Renal cortical epithelial cell (primary cell): ENCODE results near the gene IDNK. TPM values are rescaled to one million over a fixed set of nuclear protein-coding genes. Genes with fewer than 3 reads are reported as not detected.
"Not testable (repeated sequence)": the region's sequence is repeated elsewhere in the genome, so short reads cannot be mapped to it uniquely, and the experiment has no call there.

ENCODE experiments used
- DNase-seq: peaks from one replicate; pipeline ENCODE4 v3.0.0-alpha.2; 2011; ENCODE audit warnings: low read depth
- total RNA-seq: library from RNA; depleted of rRNA; stranded (reverse); fragments of >200 nt; gene quantifications from 2 replicates; pipeline ENCODE4 v1.2.3, GENCODE V29; 2014

IDNK gene
- 4.6 and 11.5 TPM in 2 replicates for total RNA-seq

DNA sequence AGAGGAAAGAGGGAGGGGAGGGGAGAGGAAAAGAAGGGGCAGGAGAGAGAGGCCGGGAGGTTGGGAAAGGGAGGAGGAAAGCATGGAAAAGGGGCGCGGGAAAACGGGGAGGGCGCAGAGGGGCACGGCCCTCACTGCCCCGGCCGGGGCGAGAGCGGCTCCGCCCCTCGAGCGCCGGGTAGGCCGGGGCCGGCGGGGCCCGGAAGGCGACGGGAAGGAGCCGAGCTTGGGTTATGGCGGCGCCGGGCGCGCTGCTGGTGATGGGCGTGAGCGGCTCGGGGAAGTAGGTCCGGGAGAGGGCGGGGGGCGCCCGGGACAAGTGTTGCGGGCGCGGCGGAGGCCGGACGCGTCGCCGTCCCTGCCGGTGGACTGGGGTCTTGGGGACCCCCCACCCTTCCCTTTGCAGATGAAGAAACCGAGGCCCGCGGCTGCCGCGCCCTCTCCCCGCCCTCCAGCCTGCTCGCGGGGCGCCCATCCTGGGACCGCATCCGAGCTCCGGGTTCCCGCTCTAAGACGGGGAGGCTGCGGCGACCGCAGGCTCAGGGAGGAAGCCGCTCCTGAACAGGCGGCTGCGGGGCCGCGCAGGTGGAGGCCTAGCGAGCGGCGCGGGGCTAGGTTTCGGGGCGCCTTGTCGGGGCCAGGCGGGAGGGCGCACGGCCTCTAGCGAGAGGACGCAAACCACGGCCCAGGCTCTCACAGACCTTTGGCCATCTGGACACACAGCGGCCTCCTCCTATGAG, at the start of gene IDNK:
IDNK (plus strand) TSS at position 205 of the 740 bp plus-strand sequence; CDS start at position 234, 29 bp downstream.
- no peak for DNase-seq

GRCh38 chr9:83574482-83574881, 48.5 kb upstream of the IDNK start:
- no peak for DNase-seq

- peak; percentile 88 for DNase-seq
Observed at GRCh38 chr9:83582029-83582428, 40.9 kb upstream of the IDNK start.

GRCh38 chr9:83583151-83584014, 39.6 kb upstream of the IDNK start:
- peak; percentile 61 for DNase-seq

DNA sequence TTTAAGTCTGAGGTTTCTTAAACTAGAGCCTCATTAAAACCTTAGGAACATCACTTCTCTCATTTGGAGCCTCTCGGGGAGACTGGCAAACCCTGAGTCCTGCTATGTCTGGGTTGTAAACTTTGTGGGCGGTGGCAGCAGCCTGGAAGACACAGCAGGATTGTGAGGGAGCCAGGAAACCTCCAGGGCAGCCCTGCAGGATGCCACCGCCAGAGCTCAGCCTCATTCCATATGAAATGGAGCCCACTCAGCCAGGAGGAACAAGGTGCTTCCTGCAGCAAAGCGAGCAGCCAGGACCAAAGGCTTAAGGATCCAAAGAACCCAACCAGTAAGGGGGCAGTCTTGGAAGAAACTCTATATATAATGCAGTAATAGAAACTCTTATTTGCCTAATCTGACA, 37.9 kb upstream of the IDNK start:
- DNase-seq, result no peak

DNA sequence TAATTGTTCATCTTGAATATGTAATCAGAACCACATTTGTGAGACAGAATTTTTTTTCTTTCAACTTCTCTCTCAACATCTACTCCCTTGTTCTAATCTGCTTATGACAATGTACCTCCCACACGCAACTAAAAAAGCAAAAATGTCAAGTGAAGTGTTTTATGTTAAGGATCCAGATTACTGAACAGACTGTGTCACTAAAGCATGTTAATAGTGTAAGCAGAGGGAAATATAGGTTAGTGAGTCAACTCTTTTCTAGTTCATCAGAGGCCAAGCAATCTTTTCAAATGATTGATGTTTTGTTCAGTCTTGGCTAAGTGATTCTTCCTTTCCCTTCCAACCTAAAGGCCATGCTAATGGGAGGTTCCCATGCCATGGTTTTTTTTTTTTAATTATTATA, 34.7 kb upstream of the IDNK start:
- DNase-seq, result no peak

DNA sequence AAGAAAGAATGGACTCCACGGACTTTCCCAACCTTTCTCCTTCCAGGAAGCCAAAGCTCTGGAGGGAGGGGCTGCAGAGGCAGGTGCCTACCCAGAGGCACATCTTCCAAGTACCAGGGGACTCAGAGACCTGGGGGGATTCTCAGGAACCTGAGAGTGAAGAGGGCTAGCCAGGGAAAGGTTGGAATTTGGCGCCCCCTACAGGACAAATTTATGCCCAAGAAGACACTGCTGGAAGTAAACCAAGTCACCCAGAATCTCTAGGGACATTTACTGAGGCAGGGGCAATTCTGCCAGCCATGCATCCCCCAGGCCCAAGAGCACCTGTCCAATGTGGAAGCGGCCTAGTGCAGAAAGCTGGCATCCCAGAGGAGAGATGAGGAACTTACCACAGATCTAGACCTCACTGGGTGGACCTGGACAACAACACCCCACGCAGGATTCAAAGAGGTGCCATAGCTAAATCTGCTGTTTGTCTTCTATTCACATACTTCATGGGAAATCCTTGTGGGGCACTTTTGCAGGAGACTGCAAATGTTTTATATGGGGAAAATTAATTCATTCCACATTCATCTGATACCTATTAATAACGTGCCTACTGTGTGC, 25.9 kb upstream of the IDNK start:
- DNase-seq, result peak; percentile 19

DNA sequence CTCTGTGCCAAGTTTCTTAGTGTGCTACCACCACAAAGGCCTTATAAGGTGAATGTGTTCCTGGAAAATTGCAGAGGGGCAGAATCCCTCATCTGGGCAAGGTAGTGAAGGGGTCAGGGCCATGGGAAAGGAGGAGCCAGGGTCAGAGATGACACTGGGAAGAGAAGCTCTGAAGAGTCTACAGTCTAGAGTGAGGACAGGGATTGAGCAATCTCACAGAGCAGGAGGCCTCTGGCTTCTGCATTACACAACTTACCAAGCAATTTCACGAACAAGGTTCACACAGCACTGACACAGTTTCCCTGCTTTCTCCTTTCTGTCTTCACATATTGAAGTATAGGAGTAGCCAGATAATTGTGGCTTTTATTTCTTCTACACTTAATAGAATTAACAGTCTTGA, 24.5 kb upstream of the IDNK start:
- DNase-seq, result peak; percentile 67

GRCh38 chr9:83599071-83599470, 23.9 kb upstream of the IDNK start:
- DNase-seq, result no peak

DNA sequence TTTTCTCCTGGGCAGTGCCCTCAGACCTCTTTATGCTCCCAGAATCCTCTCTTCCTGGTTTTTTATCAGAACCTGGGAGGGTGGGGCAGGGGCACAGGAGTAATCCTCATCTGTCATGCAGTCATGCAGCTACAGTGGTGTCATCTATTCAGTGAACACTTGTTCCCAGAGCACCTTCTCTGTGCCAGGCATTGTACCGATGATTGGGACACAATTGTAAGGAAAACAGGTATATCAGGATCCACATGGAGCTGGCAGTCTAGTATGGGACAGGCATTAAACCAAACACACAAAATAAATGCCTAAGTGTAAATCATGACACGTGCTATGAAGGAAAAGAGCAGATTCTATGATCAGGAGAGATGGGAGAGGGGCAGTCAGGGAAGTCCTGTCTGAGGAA, 21.5 kb upstream of the IDNK start:
- DNase-seq, result no peak

- DNase-seq, result not testable (repeated sequence)
Observed at GRCh38 chr9:83607620-83608019, 15.3 kb upstream of the IDNK start.

DNA sequence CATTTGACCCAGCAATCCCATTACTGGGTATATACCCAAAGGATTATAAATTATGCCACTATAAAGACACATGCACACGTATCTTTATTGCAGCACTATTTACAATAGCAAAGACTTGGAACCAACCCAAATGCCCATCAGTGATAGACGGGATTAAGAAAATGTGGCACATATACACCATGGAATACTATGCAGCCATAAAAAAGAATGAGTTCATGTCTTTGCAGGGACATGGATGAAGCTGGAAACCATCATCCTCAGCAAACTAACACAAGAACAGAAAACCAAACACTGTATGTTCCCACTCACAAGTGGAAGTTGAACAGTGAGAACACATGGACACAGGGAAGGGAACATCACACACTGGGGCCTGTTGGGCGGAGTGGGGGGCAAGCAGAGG, 9.6 kb upstream of the IDNK start:
- not testable (repeated sequence) for DNase-seq

DNA sequence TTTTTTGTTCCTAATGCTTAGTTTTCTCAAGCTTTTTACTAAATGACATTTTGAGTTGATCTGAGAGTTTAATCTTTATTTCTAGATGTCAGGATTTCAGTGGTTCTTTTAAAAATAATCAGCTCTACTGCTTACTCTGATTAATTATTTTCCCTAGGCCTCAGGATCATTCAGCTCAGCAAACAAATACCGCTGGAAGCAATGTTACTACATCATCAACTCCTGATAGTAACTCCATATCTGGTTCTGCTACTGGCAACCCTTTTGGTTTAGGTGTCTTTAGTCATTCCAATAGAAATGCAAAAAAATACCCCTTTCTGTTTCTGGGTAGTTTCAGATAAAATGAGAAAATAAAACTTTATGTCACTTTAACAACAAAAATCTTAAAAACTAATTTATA, 5.6 kb upstream of the IDNK start:
- DNase-seq, result no peak

GRCh38 chr9:83620841-83621636, 1.9 kb upstream of the IDNK start:
- peak; percentile 58 for DNase-seq

DNA sequence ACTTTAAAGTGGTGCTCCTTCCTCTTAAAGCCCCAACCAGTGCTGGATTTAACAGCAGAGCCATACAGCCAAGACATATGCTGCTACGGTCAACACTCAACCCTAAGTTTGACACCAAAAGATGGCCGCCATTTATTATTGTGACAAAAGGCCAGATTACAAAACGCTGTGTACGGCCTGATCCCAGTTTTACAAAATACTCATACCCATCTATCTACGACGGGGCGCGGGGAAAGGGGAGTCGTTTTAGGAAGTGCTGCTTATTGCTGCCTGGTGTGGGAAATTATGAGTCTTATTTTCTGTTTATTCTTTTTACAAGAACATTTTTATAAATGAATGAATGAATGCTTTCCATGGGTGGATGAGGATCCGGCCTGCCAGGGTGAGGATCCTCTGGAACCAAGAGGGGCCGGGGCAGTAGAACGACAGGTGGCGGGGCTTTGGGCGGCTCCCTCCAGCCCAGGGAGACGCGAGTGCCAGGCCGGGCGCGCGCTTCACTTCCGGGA, 457 bp upstream of the IDNK start:
- no peak for DNase-seq

GRCh38 chr9:83623679-83624076, 735 bp downstream of the IDNK start:
- DNase-seq, result no peak

GRCh38 chr9:83625178-83625577, 2.2 kb downstream of the IDNK start:
- no peak for DNase-seq

GRCh38 chr9:83628540-83628939, 5.6 kb downstream of the IDNK start:
- DNase-seq, result no peak

GRCh38 chr9:83629433-83630104, 6.6 kb downstream of the IDNK start:
- DNase-seq, result peak; percentile 29

- no peak for DNase-seq
Observed at GRCh38 chr9:83630938-83631457, 8.1 kb downstream of the IDNK start.

DNA sequence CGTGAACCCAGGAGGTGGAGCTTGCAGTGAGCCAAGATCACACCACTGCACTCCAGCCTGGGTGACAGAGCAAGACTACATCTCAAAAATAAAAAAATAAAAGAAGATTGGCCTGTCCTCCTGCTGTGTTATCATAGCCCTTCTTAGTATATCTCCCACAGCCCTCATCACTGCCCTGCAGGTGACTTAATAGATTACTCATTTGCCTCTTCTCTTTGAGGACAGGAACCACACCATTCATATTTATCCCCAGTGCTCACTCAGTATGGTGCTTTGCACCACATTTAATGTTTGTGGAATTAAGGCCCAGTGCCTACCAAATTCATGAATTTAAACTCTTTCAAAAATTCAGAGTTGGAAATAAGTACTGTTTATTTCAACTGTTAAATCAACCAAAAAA, 10.3 kb downstream of the IDNK start:
- peak; percentile 32 for DNase-seq
